Measurements from ENCODE around the gene PRCC. TPM values are rescaled to one million over a fixed set of nuclear protein-coding genes. Genes with fewer than 3 reads are reported as not detected.

PRCC gene
- total and polyA plus RNA-seq, 2 of the 13 experiments (the other 11 are each of a cell fraction or from before 2014, with no cell fraction given), result 24.2 to 40.5 TPM

DNA sequence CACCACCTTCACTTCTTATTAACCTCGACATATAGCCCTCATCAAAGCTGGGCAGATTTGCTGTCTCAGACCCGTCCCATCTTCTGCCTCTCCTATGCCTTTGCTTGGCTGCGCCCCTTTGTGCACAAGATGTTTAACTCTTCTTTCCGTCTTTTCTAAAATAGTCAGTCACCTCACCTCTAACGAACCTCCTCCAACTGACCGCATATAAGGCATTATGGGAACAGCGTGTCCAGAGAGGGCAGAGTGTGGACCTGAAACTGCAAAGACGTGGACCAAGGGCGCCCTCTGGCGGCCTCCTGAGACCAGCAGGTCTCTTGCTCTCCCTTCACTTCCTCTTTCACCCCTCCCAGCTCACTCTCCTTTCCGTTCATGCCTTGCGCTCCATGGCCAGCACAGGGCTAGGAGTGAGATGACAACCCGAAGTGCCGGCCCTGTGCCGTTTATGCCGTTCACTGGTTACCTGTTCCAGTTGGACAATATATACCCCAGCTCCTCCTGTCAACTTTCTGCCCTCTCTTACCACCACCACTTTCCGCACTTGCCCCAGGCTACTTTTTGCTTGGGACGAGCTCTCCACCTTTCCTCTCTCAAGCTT lies 41.6 kb upstream of the PRCC start (continued):
- TF ChIP-seq DNMT3B (CRISPR knock-in tag; conservative IDR thresholded peaks at IDR 0.05) (no peak), GABPB1 (CRISPR knock-in tag; IDR thresholded peaks at IDR 0.05) (peak; percentile 60), FOSL1 (CRISPR knock-in tag; IDR thresholded peaks at IDR 0.05; ENCODE audit: borderline replicate concordance) (no peak), POLR2G (IDR thresholded peaks at IDR 0.05; ENCODE audit: low read depth, low read length) (no peak), BORCS8-MEF2B (CRISPR knock-in tag; IDR thresholded peaks at IDR 0.05) (no peak), ARNT2 (CRISPR knock-in tag; IDR thresholded peaks at IDR 0.05; ENCODE audit: low read depth) (no peak), SP1 (IDR thresholded peaks at IDR 0.05) (no peak), SP1 (CRISPR knock-in tag; IDR thresholded peaks at IDR 0.05) (no peak), CAMTA2 (CRISPR knock-in tag; IDR thresholded peaks at IDR 0.05; ENCODE audit: borderline replicate concordance) (no peak), NRL (CRISPR knock-in tag; IDR thresholded peaks at IDR 0.05; ENCODE audit: borderline replicate concordance) (no peak), FOXP1 (IDR thresholded peaks at IDR 0.05) (no peak), FOXP1 (CRISPR knock-in tag; IDR thresholded peaks at IDR 0.05) (no peak), GMEB2 (CRISPR knock-in tag; IDR thresholded peaks at IDR 0.05; ENCODE audit: low read depth) (no peak), REPIN1 (CRISPR knock-in tag; IDR thresholded peaks at IDR 0.05; ENCODE audit: borderline replicate concordance, low read depth) (no peak), HNF4A (CRISPR knock-in tag; IDR thresholded peaks at IDR 0.05) (0 out of 2 replicates have a peak, but pooled peaks have one; percentile 14), ZNF563 (CRISPR knock-in tag; IDR thresholded peaks at IDR 0.05) (no peak), ZNF720 (CRISPR knock-in tag; IDR thresholded peaks at IDR 0.05) (no peak), HDAC2 (CRISPR knock-in tag; IDR thresholded peaks at IDR 0.05) (0 out of 2 replicates have a peak, but pooled peaks have one; percentile 31), SP4 (CRISPR knock-in tag; IDR thresholded peaks at IDR 0.05) (peak; percentile 54; the same call in 1 of the 2 replicates), RBAK (CRISPR knock-in tag; IDR thresholded peaks at IDR 0.05) (no peak), ZNF430 (CRISPR knock-in tag; IDR thresholded peaks at IDR 0.05) (no peak)
- TF ChIP-seq, protein P1, sequence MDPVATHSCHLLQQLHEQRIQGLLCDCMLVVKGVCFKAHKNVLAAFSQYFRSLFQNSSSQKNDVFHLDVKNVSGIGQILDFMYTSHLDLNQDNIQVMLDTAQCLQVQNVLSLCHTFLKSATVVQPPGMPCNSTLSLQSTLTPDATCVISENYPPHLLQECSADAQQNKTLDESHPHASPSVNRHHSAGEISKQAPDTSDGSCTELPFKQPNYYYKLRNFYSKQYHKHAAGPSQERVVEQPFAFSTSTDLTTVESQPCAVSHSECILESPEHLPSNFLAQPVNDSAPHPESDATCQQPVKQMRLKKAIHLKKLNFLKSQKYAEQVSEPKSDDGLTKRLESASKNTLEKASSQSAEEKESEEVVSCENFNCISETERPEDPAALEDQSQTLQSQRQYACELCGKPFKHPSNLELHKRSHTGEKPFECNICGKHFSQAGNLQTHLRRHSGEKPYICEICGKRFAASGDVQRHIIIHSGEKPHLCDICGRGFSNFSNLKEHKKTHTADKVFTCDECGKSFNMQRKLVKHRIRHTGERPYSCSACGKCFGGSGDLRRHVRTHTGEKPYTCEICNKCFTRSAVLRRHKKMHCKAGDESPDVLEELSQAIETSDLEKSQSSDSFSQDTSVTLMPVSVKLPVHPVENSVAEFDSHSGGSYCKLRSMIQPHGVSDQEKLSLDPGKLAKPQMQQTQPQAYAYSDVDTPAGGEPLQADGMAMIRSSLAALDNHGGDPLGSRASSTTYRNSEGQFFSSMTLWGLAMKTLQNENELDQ (CRISPR knock-in tag; IDR thresholded peaks at IDR 0.05; ENCODE audit: borderline replicate concordance), result no peak
- TF ChIP-seq, protein P2, sequence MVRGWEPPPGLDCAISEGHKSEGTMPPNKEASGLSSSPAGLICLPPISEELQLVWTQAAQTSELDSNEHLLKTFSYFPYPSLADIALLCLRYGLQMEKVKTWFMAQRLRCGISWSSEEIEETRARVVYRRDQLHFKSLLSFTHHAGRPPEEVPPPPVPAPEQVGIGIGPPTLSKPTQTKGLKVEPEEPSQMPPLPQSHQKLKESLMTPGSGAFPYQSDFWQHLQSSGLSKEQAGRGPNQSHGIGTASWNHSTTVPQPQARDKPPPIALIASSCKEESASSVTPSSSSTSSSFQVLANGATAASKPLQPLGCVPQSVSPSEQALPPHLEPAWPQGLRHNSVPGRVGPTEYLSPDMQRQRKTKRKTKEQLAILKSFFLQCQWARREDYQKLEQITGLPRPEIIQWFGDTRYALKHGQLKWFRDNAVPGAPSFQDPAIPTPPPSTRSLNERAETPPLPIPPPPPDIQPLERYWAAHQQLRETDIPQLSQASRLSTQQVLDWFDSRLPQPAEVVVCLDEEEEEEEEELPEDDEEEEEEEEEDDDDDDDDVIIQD (CRISPR knock-in tag; IDR thresholded peaks at IDR 0.05; ENCODE audit: low read depth), result peak; percentile 61; the same call in 1 of the 2 replicates
